Right atrium auricular region (tissue), 2 donors: ENCODE data around the gene CXCL14. TPM values are rescaled to one million over a fixed set of nuclear protein-coding genes. Genes with fewer than 3 reads are reported as not detected.

Source experiments
- DNase-seq: peaks from one replicate; pipeline ENCODE4 v3.0.0-alpha.2; 2019; ENCODE audit warnings: low spot score
- H3K27ac ChIP-seq, 2 donors: fragments of 200-600 bp; sonication (generic); 1 replicate in 1 of 2; 2 replicates in 1 of 2; pipeline ENCODE4 v1.5.1; 2016 to 2019
- H3K27me3 ChIP-seq, 2 donors: fragments of 200-600 bp; sonication (generic); one replicate each; pipeline versions ENCODE4 v1.5.1 to v1.6.0; 2017 to 2019
- H3K36me3 ChIP-seq: fragments of 200-600 bp; sonication (generic); one replicate; pipeline ENCODE4 v1.5.1; 2016
- H3K4me1 ChIP-seq, 2 donors: fragments of 200-600 bp; sonication (generic); one replicate each; pipeline versions ENCODE4 v1.5.1 to v1.6.0; 2017 to 2019
- H3K4me3 ChIP-seq, 2 donors: fragments of 200-600 bp; sonication (generic); 1 replicate in 1 of 2; 2 replicates in 1 of 2; pipeline ENCODE4 v1.5.1; 2017 to 2019; ENCODE audit warnings: mild to moderate bottlenecking in 1 of 2, moderate library complexity in 1 of 2
- H3K9me3 ChIP-seq, 2 donors: fragments of 200-600 bp; sonication (generic); one replicate each; pipeline ENCODE4 v1.5.1; 2019
- CTCF ChIP-seq, 2 donors: fragments of 200-600 bp; sonication (generic); IDR thresholded peaks; one replicate each; pipeline ENCODE4 v1.5.1; 2019; ENCODE audit warnings: antibody characterized with exemption in 2 of 2
- total RNA-seq, 2 donors: library from RNA; depleted of rRNA; stranded (reverse); fragments of >200 nt; gene quantifications; one replicate each; pipeline ENCODE4 v1.1.0, GENCODE V29; 2016

The CXCL14 gene
- total RNA-seq = 1 to 10 TPM in 1 of 2 donors, under 1 TPM in 1; 0.33 to 3.1 TPM

- Histone ChIP-seq H3K4me1 (no peaks in the 10 kb centered on the region), H3K27me3 (peaks cover 3 to 9% of the 10 kb centered on the region in 2 donors), H3K9me3 (no peaks in the 10 kb centered on the region), H3K4me3 (peak within 1 kb of the TSS in 1 of 2 donors; percentile 12), H3K36me3 (no peaks in the 10 kb centered on the region), H3K27ac (no peak within 1 kb of the TSS)
- DNase-seq = no peak
- TF ChIP-seq CTCF (IDR thresholded peaks at IDR 0.05) = no peak
Observed at GRCh38 chr5:135578685-135579341, at the start of gene CXCL14. TSS of gene CXCL14 (minus strand) at chr5:135578991. CDS start at chr5:135578778, 213 bp downstream.

- Histone ChIP-seq H3K4me1 (no peaks in the 10 kb centered on the region), H3K4me3 (no peak overlapping the region), H3K9me3 (no peaks in the 10 kb centered on the region), H3K27ac (no peak overlapping the region), H3K27me3 (no peaks in the 10 kb centered on the region), H3K36me3 (no peaks in the 10 kb centered on the region)
- no peak for DNase-seq
- TF ChIP-seq CTCF (IDR thresholded peaks at IDR 0.05) = no peak
Observed at GRCh38 chr5:135626636-135627035, 47.8 kb upstream of the CXCL14 start.

- no peaks in the 10 kb centered on the region for H3K9me3 ChIP-seq
- no peak overlapping the region for H3K27ac ChIP-seq
- H3K4me1 ChIP-seq = no peaks in the 10 kb centered on the region
- no peak overlapping the region for H3K4me3 ChIP-seq
- H3K36me3 ChIP-seq = no peaks in the 10 kb centered on the region
- DNase-seq = peak; percentile 23
- H3K27me3 ChIP-seq = no peaks in the 10 kb centered on the region
- no peak for TF ChIP-seq CTCF (IDR thresholded peaks at IDR 0.05)
Observed at GRCh38 chr5:135625961-135626360, 47.2 kb upstream of the CXCL14 start.

GRCh38 chr5:135625486-135625885, 46.7 kb upstream of the CXCL14 start:
- TF ChIP-seq CTCF (IDR thresholded peaks at IDR 0.05) = no peak

GRCh38 chr5:135625061-135625460, 46.3 kb upstream of the CXCL14 start:
- no peaks in the 10 kb centered on the region for H3K4me1 ChIP-seq
- DNase-seq = peak; percentile 9
- H3K4me3 ChIP-seq = no peak overlapping the region
- H3K9me3 ChIP-seq = peaks cover 0 to 2% of the 10 kb centered on the region in 2 donors
- H3K27ac ChIP-seq = no peak overlapping the region
- no peak for TF ChIP-seq CTCF (IDR thresholded peaks at IDR 0.05)
- no peaks in the 10 kb centered on the region for H3K36me3 ChIP-seq
- H3K27me3 ChIP-seq = no peaks in the 10 kb centered on the region

More at GRCh38 chr5:135625486-135625885, 46.7 kb upstream of the CXCL14 start:
- H3K36me3 ChIP-seq = no peaks in the 10 kb centered on the region
- H3K4me1 ChIP-seq = no peaks in the 10 kb centered on the region
- no peak overlapping the region for H3K4me3 ChIP-seq
- no peaks in the 10 kb centered on the region for H3K27me3 ChIP-seq
- no peak overlapping the region for H3K27ac ChIP-seq
- peak; percentile 50 for DNase-seq
- no peaks in the 10 kb centered on the region for H3K9me3 ChIP-seq
